Stimulated activated CD4-positive, alpha-beta T cell treated with anti-CD3 and anti-CD28 coated beads, Interleukin-1b, Interleukin-23, amount 100 ng/mL, for 24 hours (primary cell): ENCODE measurements around the gene HTR5A.
"Not testable (repeated sequence)": the region's sequence is repeated elsewhere in the genome, so short reads cannot be mapped to it uniquely, and the experiment has no call there.

ENCODE experiments used
- DNase-seq, 4 experiments: peaks; one replicate each; pipeline ENCODE4 v3.0.0-alpha.2; 2020; ENCODE audit warnings: low read depth in 4 of 4, low spot score in 1 of 4

Gene HTR5A

GRCh38 chr7:155069992-155070751 lies at the start of gene HTR5A:
Gene HTR5A, plus strand, starts transcription at chr7:155070324. Its CDS starts 576 bp downstream, at chr7:155070900.
- DNase-seq = peak; percentile 45 to 66 (median 63)

DNA sequence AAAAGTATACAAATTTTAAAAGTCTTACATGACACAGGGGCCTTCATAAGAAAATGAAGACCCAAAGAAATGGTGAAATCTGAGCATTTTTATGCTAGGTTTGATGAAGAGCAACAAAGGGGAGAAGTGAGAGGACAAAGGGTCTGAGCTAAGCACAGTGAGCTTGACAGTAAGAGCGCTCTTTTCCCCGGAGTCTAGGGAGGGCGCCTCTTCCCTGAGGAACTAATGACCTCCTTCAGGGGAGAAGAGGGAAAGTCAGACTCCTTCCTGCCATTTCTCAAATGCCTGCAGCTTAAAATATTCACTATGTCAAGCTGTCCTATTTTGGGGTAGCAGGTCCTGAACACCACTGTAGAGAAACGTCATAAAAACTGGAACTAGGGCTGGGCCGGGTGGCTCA lies 49.1 kb upstream of the HTR5A start:
- no peak for DNase-seq

- no peak for DNase-seq
Measured at GRCh38 chr7:155021699-155022145, 48.4 kb upstream of the HTR5A start.

- no peak for DNase-seq
Measured at GRCh38 chr7:155027879-155028278, 42.2 kb upstream of the HTR5A start.

DNA sequence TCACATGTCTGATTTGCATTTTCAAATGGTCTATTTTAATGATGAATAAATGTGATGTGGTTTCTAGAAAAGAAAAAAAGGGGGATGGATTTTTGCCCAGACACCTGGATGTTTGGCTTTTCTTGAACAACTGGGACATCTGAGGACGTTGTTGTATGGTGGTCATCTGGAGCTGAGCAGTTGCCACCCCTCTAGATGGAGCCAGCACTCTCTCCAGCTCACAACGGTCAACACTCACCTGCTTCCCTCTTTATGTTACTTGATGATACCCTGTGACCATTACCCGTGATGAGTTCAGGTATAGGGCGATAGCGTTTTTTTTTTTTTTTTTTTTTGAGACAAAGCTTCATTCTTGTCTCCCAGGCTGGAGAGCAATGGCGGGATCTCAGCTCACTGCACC lies 37.1 kb upstream of the HTR5A start:
- no peak for DNase-seq

- DNase-seq = not testable (repeated sequence)
Measured at GRCh38 chr7:155034495-155034894, 35.6 kb upstream of the HTR5A start.

DNA sequence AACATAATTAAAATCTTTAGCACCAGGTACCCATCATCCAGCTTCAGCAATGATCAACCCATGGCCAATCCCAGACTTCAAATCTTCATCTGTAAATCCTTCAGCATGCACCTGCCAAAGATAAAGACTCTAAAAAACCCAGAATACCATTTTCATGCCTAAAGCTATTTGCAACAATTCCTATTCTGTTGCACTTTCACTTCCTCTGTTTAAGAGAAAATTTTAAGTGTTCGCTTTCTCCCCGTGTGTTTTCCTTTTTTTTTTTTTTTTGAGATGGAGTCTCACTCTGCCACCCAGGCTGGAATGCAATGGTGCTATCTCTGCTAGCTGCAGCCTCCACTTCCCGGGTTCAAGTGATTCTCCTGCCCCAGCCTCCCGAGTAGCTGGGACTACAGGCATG lies 31.8 kb upstream of the HTR5A start:
- no peak for DNase-seq

DNA sequence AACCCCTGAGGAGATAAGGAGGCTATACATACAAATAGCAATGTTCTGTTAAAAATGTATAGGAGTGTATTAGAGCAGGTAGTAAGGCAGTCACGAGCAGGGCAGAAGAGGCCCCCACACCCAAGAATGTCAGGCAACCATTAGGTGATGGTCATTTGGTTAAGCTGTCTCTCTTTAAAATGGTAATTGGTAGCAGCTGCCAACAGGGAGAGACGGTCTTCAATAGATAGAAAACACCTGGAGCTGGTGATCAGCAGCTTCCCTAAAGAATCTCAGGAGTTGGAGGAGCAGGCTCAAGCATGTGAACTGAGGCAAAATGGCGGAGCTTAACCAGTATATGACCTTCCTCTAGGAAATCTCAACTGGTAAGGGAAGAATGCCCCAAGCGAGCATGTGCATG lies 26.4 kb upstream of the HTR5A start:
- no peak for DNase-seq

DNA sequence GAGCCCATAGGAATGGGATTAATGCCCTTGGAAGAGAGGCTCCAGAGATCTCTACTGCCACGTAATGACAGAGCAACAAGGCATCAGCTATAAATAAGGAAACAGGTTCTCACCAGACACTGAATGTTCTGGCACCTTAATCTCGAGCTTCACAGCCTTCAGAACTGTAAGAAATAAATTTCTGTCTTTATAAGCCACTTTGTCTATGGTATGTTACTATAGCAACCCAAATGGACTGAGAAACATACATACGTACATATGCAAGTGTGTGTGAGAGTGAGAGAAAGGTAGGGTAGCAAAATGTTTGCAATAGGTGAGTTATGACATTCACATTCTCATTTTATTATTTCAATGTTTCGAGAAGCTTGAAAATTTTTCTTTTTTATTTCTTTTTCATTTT lies 22.1 kb upstream of the HTR5A start:
- no peak for DNase-seq

- DNase-seq = no peak
Measured at GRCh38 chr7:155051355-155051754, 18.8 kb upstream of the HTR5A start.

DNA sequence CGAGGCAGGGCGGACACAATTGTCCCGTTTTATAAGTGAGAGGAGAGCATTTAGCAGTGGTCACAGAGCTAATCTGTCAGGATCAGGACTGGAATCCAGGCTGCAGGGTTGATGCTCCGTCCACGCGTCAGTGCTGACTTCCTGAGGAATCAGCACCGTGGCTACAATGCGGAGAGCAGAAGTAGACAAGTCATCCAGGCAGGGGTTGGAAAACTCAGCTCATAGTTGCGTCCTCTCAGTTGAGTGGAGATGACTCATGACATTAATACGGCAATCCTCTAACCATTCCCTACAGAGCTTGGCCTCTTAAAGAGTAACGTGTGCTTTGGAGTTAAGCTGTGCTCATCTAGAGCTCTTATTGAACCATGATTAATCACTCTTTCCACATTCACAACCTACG lies 17.1 kb upstream of the HTR5A start:
- no peak for DNase-seq

GRCh38 chr7:155054761-155055160 lies 15.4 kb upstream of the HTR5A start:
- no peak for DNase-seq

GRCh38 chr7:155057076-155057475 lies 13.0 kb upstream of the HTR5A start:
- no peak for DNase-seq

- DNase-seq = no peak
Measured at GRCh38 chr7:155058896-155059295, 11.2 kb upstream of the HTR5A start.

GRCh38 chr7:155059703-155060102 lies 10.4 kb upstream of the HTR5A start:
- DNase-seq = no peak

DNA sequence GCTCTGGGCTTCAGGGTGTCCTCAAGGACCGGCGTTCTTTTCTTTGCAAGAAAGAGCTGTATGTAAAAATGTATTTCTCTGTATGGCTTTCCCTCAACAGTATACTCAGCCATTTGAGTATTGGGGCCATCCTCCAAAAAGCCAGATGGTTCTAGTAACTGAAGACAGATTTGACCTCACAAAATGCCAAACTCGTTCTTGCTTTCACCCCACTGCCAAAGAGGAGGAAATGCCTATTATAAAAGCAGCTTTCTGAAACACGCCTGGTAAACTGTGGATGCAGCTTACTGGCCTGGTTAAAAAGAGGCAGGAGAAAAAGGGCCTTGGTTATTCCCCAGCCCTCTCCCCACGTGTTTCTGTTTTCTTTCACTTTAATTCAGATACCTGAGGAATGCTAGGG lies 7.7 kb upstream of the HTR5A start:
- no peak for DNase-seq

DNA sequence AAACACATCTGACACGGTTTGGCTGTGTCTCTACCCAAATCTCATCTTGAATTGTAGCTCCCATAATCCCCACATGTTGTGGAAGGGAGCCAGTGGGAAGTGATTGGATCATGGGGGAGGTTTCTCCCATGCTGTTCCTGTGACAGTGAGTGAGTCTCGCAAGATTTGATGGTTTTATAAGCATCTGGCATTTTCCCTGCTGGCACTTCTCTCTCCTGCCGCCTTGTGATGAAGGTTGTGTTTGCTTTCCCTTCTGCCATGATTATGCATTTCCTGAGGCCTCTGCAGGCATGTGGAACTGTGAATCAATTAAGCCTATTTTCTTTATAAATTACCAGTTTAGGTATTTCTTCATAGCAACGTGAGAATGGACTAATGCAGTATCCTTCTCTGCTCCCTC lies 5.9 kb upstream of the HTR5A start:
- no peak for DNase-seq

- DNase-seq = no peak
Measured at GRCh38 chr7:155066417-155066950, 3.6 kb upstream of the HTR5A start.

GRCh38 chr7:155071121-155071651 lies 1.1 kb downstream of the HTR5A start:
- DNase-seq = no peak

DNA sequence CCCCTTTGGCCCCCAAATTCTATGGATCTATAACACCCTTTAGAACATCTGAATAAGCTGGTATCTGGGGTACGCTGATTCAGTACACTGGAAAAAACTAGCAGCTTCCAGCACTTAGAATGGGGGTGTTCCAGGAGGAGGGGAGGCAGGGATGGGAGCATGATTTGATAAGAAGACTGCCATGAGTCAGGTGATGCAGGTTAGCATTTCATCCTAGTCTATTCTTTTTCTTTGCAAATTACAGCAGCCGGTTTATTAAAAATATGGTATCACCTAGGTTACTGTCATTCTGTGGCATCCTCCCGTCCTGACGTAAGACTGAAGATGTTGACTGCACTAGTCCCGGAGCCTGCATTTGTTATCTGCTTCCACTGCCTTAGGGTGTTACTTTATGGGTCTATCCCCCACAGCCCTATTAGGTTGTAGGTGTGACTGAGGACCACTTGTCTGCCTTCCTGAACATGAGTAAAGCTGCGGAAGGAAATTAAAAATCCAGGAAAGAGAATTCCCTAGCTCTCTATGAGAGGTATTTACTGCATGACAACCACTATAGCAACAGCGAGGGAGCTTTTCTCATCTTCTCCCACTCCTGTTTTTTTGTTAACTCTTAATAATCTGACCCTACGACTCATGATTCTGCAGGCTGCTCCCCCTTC lies 1.9 kb downstream of the HTR5A start:
- DNase-seq = no peak

GRCh38 chr7:155073922-155074321 lies 3.8 kb downstream of the HTR5A start:
- no peak for DNase-seq

GRCh38 chr7:155084021-155084420 lies 13.9 kb downstream of the HTR5A start:
- DNase-seq = no peak
